Tibial artery (tissue), 4 donors: Measurements from ENCODE around the gene SCP2.

Experiments
- DNase-seq, 2 donors: peaks; one replicate each; pipeline ENCODE4 v3.0.0-alpha.2; 2019
- H3K27ac ChIP-seq, 2 donors: fragments of 200-600 bp; sonication (generic) in 1 of 2; 1 replicate in 1 of 2; 2 replicates in 1 of 2; pipeline ENCODE4 v1.5.1; 2018 to 2019; ENCODE audit warnings: mild to moderate bottlenecking in 1 of 2
- H3K27me3 ChIP-seq, 2 donors: fragments of 200-600 bp; sonication (generic) in 1 of 2; one replicate each; pipeline versions ENCODE4 v1.5.1 to v1.6.0; 2016 to 2019
- H3K36me3 ChIP-seq, 3 donors: fragments of 200-600 bp; sonication (generic) in 2 of 3; one replicate each; pipeline ENCODE4 v1.5.1; 2016 to 2019; ENCODE audit warnings: mild to moderate bottlenecking in 2 of 3
- H3K4me1 ChIP-seq, 4 donors: fragments of 200-600 bp; sonication (generic) in 2 of 4; 1 replicate in 3 of 4; 2 replicates in 1 of 4; pipeline ENCODE4 v1.5.1; 2016 to 2019
- H3K4me3 ChIP-seq, 2 donors: fragments of 200-600 bp; sonication (generic) in 1 of 2; 1 replicate in 1 of 2; 2 replicates in 1 of 2; pipeline ENCODE4 v1.5.1; 2018 to 2019; ENCODE audit warnings: mild to moderate bottlenecking in 2 of 2
- H3K9me3 ChIP-seq, 3 donors: fragments of 200-600 bp; sonication (generic) in 1 of 3; one replicate each; pipeline ENCODE4 v1.5.1; 2016 to 2019
- CTCF ChIP-seq, 2 experiments: fragments of 200-600 bp in 1 of 2; fragments of 450-650 bp in 1 of 2; IDR thresholded peaks; one replicate each; pipeline ENCODE4 v1.5.1; 2017 to 2019; ENCODE audit warnings: antibody characterized with exemption in 2 of 2, mild to moderate bottlenecking in 1 of 2, moderate library complexity in 1 of 2
- intact Hi-C: fragments of 100-400 bp; cut with DNase I; formaldehyde crosslinking; loops from one replicate; pipeline ENCODE4 v1.15.0; 2023; ENCODE audit warnings: low total_unique reads

The SCP2 gene

GRCh38 chr1:52906135-52906603, 20.9 kb upstream of the SCP2 start:
- no peak for TF ChIP-seq CTCF (IDR thresholded peaks at IDR 0.05)
- Histone ChIP-seq H3K27me3 (no peaks in the 10 kb centered on the region), H3K27ac (no peak overlapping the region), H3K36me3 (peaks cover 0 to 34% (median 13%) of the 10 kb centered on the region in 3 donors), H3K9me3 (no peaks in the 10 kb centered on the region), H3K4me1 (peaks cover 0 to 17% (median 4%) of the 10 kb centered on the region in 4 donors), H3K4me3 (no peak overlapping the region)
- intact Hi-C loops, result no loop called here
- no peak for DNase-seq

- no peak overlapping the region for H3K27ac ChIP-seq
- intact Hi-C loops, result no loop called here
Measured at GRCh38 chr1:52907068-52907811, 19.8 kb upstream of the SCP2 start.

GRCh38 chr1:52907812-52908153, 19.3 kb upstream of the SCP2 start:
- intact Hi-C loops, result no loop called here
- no peak overlapping the region for H3K4me3 ChIP-seq
- peaks cover 0 to 17% (median 4%) of the 10 kb centered on the region in 4 donors for H3K4me1 ChIP-seq
- H3K36me3 ChIP-seq, result peaks cover 0 to 41% (median 20%) of the 10 kb centered on the region in 3 donors
- H3K9me3 ChIP-seq, result no peaks in the 10 kb centered on the region
- no peak for TF ChIP-seq CTCF (IDR thresholded peaks at IDR 0.05)
- H3K27ac ChIP-seq, result no peak overlapping the region
- no peaks in the 10 kb centered on the region for H3K27me3 ChIP-seq
- DNase-seq, result no peak

More at GRCh38 chr1:52907068-52907811, 19.8 kb upstream of the SCP2 start:
- DNase-seq, result no peak
- Histone ChIP-seq H3K27me3 (no peaks in the 10 kb centered on the region), H3K9me3 (no peaks in the 10 kb centered on the region), H3K36me3 (peaks cover 0 to 41% (median 20%) of the 10 kb centered on the region in 3 donors), H3K4me3 (no peak overlapping the region), H3K4me1 (peaks cover 0 to 17% (median 4%) of the 10 kb centered on the region in 4 donors)
- TF ChIP-seq CTCF (IDR thresholded peaks at IDR 0.05), result no peak

GRCh38 chr1:52911541-52911940, 15.5 kb upstream of the SCP2 start:
- H3K4me3 ChIP-seq, result no peak overlapping the region
- H3K27me3 ChIP-seq, result no peaks in the 10 kb centered on the region
- peaks cover 0 to 4% (median 0%) of the 10 kb centered on the region in 4 donors for H3K4me1 ChIP-seq
- TF ChIP-seq CTCF (IDR thresholded peaks at IDR 0.05), result no peak
- H3K36me3 ChIP-seq, result peaks cover 0 to 38% (median 20%) of the 10 kb centered on the region in 3 donors
- intact Hi-C loops, result no loop called here
- no peak overlapping the region for H3K27ac ChIP-seq
- DNase-seq, result no peak
- H3K9me3 ChIP-seq, result no peaks in the 10 kb centered on the region

GRCh38 chr1:52913014-52913413, 14.1 kb upstream of the SCP2 start:
- no peak for TF ChIP-seq CTCF (IDR thresholded peaks at IDR 0.05)
- peaks cover 0 to 4% (median 0%) of the 10 kb centered on the region in 4 donors for H3K4me1 ChIP-seq
- intact Hi-C loops, result no loop called here
- no peak overlapping the region for H3K27ac ChIP-seq
- DNase-seq, result no peak
- H3K4me3 ChIP-seq, result no peak overlapping the region
- H3K36me3 ChIP-seq, result peaks cover 0 to 31% (median 13%) of the 10 kb centered on the region in 3 donors
- H3K9me3 ChIP-seq, result no peaks in the 10 kb centered on the region
- H3K27me3 ChIP-seq, result no peaks in the 10 kb centered on the region
